GM21576 (cell line): Measurements from ENCODE around the gene HSD17B7.
"Not testable (repeated sequence)": the region's sequence is repeated elsewhere in the genome, so short reads cannot be mapped to it uniquely, and the experiment has no call there.

ENCODE experiments used
- ATAC-seq: cut with Tn5 transposase; IDR thresholded peaks from one replicate; pipeline ENCODE4 v1.9.1; 2021; ENCODE audit warnings: mild to moderate bottlenecking, moderate library complexity; ENCODE audit not compliant: unreplicated experiment

The HSD17B7 gene, protein sequence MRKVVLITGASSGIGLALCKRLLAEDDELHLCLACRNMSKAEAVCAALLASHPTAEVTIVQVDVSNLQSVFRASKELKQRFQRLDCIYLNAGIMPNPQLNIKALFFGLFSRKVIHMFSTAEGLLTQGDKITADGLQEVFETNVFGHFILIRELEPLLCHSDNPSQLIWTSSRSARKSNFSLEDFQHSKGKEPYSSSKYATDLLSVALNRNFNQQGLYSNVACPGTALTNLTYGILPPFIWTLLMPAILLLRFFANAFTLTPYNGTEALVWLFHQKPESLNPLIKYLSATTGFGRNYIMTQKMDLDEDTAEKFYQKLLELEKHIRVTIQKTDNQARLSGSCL

GRCh38 chr1:162790303-162790984 is at the start of gene HSD17B7:
HSD17B7 (plus strand) TSS chr1:162790702; CDS start chr1:162790801, 99 bp downstream.
- peak; percentile 99 for ATAC-seq

DNA sequence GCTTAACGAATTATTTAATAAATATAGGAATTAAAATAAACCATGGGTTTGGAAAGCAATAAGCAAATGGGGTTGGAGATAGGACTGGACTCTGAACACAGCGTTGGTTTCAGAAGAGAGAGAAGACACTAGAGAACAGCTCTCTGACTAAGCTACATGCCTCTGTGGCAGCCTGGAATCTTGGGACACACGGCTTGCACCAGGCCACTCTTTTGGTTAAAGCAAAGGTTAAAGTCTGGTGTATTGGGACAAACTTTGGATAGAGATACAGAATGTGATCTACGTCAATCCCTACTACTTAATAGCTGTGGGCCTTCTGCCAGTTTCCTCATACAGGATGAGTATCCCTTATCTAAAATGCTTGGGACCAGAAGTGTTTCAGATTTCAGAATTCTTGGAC is 49.7 kb upstream of the HSD17B7 start:
- ATAC-seq: no peak

GRCh38 chr1:162741574-162741973 is 48.9 kb upstream of the HSD17B7 start:
- ATAC-seq: no peak

- not testable (repeated sequence) for ATAC-seq
Measured at GRCh38 chr1:162746264-162746942, 44.1 kb upstream of the HSD17B7 start.

GRCh38 chr1:162753001-162753658 is 37.4 kb upstream of the HSD17B7 start:
- ATAC-seq: no peak

DNA sequence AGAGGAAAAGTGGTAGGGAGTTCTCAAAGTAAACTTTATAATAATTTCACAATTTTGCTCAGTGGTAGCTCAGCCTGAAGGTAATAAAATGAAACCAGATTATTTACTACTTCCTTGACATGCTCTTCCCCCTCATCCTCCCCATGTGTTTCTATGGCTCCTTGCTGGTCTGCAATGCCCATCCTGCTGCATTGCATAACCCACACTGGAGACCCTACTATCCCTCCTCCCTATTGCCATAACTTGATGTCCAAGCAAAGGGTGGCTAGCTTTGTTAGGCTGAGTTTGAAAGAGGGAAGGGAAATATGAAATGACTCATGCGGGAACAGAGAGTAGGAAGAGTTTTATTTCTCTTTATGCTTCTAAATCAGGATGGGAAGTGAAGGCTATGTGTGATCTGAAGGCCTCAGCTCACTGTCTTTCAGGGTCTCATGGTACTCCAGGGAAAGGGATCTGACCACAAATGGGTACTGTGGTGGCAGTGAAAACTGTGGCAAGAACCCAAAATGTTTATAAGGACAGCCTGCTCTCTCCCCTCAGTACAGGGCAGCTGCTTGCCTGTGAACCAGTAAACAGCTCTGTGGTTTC is 36.4 kb upstream of the HSD17B7 start:
- no peak for ATAC-seq

- ATAC-seq: no peak
Measured at GRCh38 chr1:162755306-162755705, 35.2 kb upstream of the HSD17B7 start.

GRCh38 chr1:162756523-162756922 is 34.0 kb upstream of the HSD17B7 start:
- ATAC-seq: no peak

DNA sequence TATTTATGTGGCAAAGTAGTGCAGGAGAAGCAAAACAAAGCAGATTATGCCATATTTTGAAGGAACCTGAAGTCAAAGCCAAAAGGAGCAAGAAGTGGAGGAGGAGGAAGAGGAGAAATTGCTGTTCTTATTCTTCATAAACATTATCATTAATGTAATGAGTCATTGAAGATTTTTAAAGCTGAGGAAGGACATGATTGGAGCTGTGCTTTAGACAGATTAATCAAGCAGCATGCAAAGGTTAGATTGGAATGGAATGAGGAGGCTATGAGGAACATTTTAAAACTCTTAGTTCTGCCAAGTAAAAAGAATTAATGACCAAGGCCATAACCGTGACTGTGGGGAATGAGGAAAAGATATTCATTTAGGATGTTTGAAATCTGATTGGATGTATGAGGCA is 33.0 kb upstream of the HSD17B7 start:
- ATAC-seq: no peak

- ATAC-seq: no peak
Measured at GRCh38 chr1:162765788-162766187, 24.7 kb upstream of the HSD17B7 start.

- no peak for ATAC-seq
Measured at GRCh38 chr1:162772571-162773154, 17.8 kb upstream of the HSD17B7 start.

- ATAC-seq: no peak
Measured at GRCh38 chr1:162774007-162774406, 16.5 kb upstream of the HSD17B7 start.

DNA sequence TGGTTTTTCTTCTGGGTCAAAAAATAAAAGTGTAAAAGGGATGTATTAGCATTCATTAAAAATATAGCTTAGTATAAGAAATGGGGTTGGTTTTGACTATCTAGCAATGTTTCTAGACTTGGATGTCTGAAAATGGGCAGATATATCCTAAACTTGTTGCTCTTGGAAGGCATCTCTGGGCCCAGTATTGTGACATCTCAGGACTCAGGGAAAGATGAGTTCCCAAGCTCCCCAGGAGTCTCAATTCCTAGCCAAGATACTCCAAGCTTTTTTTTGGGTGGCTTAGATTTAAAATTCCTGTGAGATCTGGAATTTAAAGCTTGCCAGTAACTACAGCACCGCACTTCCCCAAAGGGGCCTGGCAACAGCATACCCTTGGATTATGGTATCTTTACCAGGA is 11.5 kb upstream of the HSD17B7 start:
- no peak for ATAC-seq

- no peak for ATAC-seq
Measured at GRCh38 chr1:162782671-162783070, 7.8 kb upstream of the HSD17B7 start.

DNA sequence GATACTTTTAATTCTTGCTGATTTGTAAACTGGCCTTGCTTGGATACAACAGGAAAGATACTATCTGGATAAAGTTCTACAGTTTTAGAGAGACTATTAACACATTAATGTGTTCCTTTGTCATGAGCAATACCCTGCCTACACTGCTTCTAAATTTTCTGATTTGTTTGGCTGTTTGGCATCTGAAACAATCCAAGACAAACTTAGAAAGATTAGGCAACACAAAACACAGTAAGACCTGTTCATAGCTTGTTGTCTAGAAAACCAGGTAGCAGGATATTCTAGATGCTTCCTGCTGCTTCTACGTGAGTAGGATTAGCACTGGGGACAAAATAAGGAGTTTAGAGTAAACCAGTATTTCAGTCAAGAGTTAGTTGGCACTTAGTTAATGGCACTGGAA is 5.6 kb upstream of the HSD17B7 start:
- not testable (repeated sequence) for ATAC-seq

GRCh38 chr1:162788783-162789182 is 1.7 kb upstream of the HSD17B7 start:
- not testable (repeated sequence) for ATAC-seq

- not testable (repeated sequence) for ATAC-seq
Measured at GRCh38 chr1:162790985-162791357, 469 bp downstream of the HSD17B7 start.

DNA sequence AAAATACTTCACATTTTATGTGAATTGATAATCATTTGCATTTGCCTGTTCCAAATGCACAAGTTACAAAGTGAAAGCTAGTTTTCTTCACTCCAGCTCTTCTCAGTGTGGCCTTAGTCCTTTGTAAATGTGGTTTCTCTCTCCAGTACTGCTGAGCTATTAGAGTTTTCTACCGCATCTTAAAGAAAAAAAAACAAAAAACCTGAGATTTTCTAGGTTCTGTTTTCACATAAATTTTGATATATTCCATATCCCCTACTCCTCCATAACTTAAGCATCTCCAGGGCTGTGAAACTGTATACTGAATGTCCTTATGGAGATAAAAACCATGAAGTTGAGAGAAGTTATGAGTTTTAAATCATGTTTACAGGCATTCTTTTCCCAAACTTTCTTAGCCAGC is 3.8 kb downstream of the HSD17B7 start:
- not testable (repeated sequence) for ATAC-seq

DNA sequence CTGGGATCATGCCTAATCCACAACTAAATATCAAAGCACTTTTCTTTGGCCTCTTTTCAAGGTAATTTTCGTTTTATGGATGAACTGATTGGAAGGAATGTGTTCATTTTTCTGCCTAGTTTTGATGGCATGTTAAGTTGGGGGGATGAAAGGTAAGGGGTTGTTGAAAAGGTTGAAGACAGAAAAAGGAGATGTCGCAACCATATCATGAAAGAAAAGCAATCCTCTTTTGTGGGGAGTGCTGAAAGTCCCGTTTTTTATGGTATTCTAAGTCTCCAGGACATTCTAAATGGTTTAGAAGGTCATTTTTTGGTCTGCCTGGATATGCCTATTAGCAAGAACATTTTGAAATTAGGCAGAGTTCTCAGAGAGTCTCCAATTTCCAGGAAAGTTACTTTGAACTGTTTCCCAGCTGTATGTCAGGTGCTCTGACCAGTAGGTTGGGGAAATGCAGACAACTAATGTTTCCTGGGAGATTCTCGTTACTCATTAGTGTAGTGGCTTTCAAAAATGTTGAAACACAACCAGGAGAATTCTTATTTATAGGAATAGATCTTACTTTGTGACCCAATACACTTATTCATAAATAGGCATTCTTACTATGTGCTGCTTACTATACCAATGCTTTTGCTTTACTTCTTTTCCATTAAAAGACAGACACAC is 6.2 kb downstream of the HSD17B7 start:
- ATAC-seq: not testable (repeated sequence)
